Measurements from ENCODE around the gene ASPSCR1.
A peak's percentile ranks its signal among the peaks of the same experiment; 100 is the strongest.

The ASPSCR1 gene, protein sequence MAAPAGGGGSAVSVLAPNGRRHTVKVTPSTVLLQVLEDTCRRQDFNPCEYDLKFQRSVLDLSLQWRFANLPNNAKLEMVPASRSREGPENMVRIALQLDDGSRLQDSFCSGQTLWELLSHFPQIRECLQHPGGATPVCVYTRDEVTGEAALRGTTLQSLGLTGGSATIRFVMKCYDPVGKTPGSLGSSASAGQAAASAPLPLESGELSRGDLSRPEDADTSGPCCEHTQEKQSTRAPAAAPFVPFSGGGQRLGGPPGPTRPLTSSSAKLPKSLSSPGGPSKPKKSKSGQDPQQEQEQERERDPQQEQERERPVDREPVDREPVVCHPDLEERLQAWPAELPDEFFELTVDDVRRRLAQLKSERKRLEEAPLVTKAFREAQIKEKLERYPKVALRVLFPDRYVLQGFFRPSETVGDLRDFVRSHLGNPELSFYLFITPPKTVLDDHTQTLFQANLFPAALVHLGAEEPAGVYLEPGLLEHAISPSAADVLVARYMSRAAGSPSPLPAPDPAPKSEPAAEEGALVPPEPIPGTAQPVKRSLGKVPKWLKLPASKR

DNA sequence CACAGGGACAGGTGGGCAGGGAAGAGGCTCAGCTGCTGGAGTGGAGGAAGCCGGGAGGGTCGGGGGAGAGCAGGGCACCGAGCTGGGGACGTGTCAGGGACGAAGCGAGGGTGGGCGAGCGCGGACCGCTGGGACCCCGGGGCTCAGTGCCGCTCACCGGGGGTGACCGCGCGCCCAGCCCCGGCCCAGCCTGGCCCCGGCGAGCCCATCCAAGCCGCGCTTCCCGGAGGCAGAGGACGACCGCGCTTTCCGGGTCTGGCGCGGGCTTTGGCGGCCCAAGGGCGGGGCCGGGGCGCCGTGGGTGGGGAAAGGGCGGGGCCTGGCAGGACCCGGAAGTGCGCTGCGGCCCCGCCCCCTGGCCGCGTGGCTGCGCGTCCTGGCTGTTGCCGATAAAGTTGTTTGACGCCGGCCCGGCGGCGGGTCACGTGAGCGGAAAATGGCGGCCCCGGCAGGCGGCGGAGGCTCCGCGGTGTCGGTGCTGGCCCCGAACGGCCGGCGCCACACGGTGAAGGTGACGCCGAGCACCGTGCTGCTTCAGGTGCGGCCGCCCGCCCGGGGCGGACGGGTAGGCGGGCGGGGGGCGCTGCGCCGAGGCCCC lies at the start of gene ASPSCR1:
Gene ASPSCR1, plus strand, starts transcription at position 419 of the 598 bp plus-strand sequence. Its CDS starts 18 bp downstream, at position 437.
- peak; percentile 54 for DNase-seq

DNA sequence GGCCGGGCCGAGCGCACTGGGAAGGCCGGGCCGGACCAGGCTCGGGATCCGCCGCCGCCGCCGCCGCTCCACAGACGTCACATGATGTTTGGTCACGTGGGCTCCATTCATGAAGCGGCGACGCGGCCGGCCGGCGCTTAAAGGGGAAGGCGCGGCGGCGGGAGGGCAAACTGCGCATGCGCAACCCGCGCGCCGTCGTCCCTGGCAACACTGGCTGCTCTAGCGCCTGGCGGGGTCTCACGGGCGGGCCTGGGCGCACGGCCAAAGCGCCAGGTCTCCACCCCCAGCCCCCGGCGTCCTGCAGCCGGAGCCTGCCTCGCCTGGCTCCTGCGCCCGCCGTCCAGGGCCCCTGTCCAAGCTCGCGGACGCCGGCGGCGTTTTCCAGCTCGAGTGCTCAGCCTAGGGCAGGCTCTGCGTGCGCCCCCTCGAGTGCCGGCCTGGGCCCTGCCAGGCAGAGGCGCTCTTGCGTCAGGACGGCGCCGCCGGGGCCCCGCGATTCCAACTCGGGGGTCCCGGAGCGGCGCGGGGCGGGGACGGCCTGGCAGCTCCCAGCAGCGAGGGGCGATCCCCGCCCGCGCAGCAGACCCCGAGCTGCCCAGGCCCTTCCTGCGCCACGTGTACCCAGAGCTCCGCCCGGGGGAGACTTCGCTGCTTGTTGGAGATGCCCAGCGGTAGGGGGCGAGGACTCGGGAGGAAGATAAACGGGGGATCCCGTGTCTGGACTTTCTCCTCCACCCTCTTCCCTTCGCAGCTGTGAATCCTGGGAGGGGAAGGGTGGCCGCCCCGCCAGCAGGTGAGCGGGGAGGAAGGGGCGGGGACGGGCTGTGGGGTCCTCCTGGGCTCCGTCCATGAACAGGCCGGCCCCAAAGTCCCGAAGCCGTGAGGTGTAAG lies 49.5 kb upstream of the ASPSCR1 start, which contains the start of gene MAFG:
Gene MAFG, minus strand, starts transcription at position 83 of the 891 bp plus-strand sequence. CDS start 4,550 bp downstream, outside the sequence.
- peak; percentile 77 for DNase-seq

DNA sequence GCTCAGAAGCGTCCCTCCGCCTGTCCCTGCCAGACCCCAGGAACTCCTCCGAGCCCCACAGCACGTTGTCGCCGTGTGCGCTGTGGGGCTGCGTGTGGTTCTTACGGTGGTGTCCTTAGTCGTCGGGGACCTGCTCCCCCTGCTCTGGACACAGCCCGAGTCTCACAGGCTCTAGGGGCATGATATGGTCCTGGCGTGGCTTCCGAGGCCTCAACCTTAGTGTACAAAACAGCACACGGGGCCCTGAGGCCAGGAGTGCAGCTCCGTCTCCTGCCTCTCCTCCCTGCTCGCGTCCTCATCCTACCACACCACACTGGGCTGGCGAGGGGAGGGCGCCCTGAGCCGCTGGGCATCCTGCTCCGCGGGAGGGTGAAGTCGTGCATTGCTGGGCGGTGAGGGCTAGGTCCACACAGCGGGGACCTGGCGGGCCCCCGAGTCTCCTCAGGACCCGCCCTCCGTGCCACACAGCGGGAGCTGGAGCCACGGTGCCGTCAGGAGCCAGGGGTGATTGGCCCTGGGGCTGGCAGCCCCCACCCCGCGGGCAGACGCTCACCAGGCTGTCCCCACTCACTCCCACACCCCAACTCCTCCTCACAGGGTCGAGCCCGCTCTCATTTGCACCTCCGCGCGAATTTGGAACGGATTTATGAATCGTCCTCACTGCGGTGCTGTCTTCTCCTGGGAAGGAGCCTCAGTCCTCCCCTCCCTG lies 48.7 kb upstream of the ASPSCR1 start:
- DNase-seq = no peak

DNA sequence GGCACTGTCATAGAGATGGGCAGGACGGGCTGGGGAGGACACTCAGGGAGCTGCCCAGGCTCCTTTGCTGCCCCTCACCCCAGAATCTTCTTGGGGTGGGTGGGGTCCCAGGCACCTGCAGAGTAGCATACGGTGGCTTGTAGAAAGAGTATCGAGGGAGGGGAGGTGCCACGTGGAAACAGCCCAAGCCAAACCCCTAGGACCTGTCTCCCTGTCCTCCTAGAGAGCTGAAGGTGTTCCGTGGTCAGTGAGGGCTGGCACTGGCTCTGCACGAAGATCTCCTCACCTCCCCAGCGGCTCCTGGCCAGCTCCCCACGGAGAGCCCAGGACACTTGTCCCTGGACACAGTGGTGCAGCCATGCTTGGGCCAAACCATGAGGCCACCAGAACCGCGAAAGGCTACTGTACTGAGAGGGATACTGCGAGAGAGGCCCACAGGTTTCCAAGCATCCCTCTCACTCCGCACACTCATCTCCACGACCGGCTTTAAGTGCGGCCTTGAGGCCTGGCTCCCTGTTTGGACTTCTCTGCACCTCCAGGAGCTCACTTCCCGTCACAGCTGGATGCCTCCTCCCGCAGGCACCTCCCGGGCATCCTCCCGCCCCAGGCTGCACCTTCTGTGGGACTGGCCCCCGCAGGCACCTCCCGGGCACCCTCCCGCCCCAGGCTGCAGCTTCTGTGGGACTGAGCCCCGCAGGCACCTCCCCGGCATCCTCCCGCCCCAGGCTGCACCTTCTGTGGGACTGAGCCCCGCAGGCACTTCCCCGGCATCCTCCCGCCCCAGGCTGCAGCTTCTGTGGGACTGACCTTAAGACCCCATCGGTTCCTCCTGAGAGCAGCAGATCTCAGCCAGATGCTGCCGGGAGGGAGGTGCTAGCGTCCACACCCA lies 47.9 kb upstream of the ASPSCR1 start:
- no peak for DNase-seq

DNA sequence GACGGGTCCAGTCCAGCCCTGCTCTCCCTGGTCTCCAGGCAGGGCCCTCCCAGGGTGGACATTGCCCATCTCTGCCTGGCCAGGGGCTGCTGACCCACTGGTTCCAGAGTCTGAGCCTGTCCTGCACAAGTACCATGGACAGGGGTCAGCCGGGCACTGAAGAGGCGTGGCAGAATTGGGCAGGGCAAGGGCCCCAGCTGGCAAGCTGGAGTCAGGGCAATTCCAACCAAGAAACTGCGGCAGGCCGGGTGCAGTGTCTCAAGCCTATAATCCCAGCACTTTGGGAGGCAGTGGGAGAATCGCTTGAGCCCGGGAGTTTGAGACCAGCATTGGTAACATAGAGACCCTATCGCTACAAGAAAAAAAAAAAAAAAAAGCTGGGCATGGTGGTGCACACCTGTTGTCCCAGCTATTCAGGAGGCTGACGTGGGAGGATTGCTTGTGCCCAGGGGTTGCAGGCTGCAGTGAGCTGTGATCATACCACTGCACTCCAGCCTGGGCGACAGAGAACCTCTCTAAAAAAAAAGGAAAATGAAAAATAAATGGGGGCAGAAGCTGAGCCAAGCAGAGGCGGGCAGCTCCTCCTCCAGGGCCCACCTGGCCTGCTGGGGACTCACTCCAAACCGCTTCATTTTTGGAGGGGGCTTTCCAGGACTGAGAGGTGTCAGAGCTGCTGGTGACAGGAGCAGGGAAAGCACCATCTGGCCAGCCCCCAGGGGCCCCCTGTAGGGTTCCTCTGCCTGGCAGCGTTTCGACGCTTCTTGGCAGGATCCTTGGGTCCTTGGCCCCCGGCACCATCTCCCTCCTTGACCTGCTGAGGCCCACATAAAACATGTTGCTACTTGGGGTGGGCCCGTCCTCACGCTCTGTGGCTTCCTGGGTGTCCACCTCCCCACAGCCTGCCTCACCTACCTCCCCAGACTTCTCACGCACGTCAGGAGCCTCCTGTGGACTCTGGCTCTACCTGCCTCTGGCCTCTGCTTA lies 47.0 kb upstream of the ASPSCR1 start:
- DNase-seq = no peak

DNA sequence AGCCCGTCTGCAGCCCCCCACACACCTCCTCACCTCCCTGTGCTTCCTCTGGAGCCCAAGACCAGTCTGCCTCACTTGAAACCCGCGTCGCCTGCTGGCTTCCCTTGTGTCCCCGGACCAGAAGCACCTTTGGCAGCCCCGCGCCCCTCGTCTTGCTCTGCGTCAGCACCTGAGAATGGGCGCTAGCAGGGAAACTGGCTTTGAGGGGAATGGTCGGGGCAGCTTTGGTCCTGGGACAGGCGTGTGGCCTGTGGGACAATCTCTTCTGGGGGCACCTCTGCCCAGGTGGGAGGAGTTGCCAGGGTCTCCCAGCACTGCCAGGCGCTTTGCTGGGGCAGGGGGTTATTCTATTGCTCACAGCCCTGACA lies 46.3 kb upstream of the ASPSCR1 start:
- DNase-seq = no peak

DNA sequence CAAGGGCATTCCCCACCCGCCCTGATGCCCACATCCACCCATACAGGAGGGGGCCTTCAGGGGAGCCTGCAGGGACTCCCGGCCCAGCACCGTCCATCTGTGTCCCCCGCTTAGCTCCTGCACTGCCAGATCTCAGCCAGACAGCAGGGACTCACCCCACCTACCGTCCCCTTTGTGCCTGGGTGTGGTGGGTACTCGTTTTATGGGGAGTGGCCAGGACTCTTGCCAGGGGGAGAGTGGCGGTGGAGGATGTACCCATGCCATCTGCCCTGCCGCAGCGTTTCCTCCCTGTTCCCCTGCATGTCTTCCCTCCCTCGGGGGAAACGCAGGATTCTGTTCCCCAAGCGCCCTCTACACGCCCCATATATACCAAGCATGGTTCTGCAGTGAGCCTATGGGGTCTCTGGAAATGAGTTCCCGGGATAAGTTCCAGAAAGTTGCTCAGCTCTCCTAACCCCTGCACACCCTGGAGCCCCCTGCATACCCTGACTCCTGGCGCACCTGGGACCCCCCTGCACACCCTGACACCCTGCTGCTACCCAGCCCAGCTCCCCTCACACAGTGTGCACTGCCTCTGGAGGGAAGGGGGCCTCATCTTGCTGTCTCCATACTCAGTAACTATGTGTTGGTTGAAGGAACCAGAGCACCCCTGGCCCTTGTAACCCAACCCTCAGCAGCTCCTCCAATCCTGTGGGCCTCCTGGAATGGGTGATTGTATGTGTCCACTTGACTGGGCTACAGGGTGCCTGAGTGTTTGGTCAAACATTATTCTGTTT lies 45.7 kb upstream of the ASPSCR1 start:
- no peak for DNase-seq

DNA sequence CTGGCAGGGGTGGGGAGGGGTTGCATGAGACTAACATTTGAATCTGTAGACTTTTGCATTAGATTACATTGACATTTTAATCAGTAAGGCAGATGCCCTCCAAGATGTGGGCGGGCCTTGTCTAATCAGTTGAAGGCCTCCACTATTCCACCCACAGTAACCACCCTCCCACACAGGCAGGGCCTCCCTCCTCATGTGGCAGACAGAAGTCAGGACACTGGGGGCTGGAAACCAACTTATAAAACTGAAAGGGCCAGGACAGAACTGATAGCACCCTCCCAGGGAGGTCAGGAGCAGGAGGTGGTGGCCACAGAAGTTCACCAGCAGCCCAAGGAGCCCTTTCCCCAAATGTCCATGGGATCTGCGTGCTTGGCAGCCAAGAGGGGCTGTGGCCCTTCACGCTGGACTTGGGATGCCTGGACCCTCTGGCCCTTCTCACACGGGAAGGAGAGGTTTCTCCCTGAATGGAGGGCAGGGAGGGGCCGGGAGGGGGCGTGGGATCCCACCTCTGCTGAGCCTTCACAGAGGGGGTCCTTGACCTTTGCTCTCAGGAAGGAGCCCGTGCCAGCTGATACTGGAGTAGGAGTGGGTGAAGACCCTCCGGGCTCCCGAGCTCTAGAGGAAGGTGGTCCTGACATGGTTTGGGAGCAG lies 45.0 kb upstream of the ASPSCR1 start:
- DNase-seq = no peak

DNA sequence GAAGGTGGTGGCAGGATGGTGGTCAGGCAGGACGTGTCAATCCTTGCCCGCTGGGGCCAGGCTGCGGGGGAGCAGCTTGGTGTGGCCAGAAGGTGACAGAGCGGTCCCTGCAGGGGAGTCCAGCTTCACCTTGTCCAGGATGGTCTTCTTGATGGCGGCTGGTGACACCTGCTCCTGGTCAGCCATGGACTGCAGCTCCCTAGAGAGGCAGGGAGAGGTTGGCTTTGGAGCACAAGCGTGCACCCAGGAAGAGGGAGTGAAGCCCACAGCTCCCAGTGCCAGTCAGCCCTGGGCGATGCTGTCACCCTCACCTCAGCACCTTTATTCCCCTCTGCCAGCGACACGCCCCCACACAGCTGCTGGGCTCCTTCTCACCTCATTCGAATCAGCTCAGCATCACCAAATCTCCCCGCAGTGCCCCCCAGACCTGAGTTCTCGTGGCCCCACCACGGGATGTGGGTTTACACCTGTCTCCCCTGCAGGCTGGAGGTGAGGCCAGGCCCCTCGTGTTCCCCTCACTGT lies 44.2 kb upstream of the ASPSCR1 start:
- DNase-seq = no peak

DNA sequence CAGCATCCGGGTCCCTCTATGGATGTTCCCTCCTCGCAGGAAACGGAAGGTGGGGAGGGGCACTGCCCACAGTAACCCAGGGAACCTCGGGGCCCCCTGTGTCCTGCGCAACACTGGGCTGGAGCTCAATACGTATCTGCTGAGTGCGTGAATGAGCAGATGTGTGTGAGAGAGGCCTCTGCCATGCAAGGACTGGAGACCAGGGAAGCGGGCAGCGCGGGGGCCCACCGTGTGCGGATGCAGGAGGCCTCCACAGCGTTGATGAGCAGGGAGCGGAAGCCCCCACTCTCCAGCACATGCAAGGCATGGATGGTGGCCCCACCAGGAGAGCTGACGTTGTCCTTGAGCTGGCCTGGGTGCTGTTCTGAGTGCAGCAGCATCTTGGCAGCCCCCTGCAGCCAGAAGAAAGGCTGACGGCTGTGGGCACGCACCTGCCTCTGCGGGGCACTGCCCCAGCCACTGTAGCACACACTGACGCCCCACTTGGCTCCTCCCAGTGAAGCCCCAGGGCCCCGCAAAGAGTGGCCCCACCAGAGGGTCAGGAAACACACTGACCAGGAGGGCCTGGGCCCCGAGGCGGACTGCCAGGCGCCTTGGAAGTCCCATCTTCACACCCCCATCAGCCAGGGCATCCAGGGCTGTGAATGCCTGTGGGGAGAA lies 43.2 kb upstream of the ASPSCR1 start:
- no peak for DNase-seq

DNA sequence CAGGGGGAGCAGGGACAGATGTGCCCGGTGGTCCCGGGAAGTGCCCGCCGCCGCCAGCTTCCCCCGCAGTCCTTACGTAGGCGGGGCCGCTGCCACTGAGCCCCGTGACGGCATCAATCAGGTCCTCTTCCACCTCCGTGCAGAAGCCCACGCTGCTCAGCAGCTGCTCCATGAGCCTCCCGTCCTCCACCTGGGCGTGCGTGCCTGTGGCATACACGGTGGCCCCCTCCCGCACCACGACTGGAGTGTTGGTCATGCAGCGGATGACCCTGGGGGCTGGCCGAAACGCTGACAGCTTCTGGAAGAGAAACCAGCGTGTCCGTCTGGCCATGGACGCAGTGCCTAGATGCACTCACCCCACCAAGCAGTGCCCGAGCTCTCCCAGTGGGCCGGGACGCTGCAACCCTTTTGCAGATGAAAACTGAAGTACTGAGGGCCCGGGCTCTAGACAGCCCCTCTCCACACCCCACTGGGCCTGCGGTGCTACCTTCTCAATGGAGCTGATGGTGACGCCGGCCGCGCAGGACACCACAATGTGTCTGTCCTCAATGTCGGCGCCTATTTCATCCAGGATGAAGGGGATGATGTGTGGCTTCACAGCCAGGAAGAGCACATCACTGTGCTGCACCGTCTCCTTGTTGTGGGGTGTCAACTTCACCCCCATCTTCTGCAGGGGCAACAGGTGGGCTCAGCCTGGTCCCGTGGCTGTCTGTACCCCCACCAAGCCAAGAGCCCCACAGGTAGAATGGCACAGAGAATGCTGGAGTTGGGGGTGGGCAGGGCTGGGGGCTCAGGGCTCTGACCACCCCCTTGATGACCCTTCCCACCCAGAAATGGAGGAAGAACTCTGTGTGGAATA lies 42.4 kb upstream of the ASPSCR1 start:
- DNase-seq = no peak

DNA sequence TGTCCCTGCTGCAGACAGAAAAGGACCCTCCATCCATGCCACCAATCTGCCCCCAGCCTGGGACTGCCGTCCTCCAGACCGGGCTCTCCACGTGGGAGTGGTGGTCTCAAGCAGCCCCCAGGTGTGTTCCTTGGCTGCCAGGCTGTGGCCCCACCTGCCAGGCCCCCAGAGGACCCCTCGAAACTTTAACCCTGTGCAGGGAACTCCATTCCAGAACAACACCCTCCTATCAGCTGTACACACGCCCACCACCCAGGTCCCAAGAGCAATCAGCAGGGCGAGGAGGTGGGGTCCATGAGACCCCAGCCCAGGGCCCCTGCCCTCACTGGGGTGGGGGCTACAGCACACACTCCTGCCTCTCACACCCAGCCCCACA lies 41.7 kb upstream of the ASPSCR1 start:
- DNase-seq = no peak

DNA sequence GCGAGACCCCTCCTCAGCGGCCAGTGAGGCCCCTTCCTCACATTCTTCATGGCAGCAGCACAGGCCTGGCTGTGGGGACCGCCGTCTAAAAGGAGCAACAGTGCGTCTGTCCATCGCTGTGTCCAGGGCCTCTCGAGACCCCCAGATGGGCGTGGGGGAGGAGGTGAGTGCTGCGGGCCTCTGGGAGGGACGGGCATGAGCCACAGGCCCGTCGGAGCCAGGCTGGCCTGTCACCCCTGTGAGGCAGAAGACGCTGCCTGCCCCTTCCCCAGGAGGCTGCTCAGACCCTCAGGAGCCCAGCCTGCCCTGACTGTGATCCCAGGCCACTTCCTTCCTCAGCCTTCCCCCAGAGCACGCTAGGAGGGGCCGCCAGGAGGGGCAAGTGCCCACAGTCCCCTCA lies 38.2 kb upstream of the ASPSCR1 start:
- no peak for DNase-seq

DNA sequence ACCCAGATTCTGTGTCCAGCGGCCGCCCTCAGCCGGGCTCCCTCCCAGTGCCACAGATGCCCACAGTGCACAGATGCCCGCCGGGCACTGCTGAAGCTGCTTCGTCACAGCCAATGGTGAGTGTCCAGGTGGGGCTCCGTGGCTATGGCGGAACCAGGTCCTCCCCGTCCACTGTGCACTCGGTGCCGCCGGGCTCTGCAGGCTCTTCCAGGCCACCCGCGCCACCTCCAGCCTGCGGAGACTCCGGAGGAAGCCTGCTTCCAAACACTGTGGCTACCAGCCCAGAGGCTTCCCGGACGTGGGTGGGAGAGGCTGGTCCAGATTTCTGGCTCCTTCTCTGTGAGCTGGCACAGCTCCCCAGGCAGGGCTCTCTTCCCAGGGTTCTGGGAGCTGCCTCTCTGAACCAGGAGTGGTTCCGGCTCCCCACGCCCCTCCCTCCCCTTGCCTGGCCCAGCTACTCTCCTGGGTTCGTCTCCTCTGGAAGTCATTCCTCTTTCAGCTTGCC lies 37.5 kb upstream of the ASPSCR1 start:
- DNase-seq = no peak

DNA sequence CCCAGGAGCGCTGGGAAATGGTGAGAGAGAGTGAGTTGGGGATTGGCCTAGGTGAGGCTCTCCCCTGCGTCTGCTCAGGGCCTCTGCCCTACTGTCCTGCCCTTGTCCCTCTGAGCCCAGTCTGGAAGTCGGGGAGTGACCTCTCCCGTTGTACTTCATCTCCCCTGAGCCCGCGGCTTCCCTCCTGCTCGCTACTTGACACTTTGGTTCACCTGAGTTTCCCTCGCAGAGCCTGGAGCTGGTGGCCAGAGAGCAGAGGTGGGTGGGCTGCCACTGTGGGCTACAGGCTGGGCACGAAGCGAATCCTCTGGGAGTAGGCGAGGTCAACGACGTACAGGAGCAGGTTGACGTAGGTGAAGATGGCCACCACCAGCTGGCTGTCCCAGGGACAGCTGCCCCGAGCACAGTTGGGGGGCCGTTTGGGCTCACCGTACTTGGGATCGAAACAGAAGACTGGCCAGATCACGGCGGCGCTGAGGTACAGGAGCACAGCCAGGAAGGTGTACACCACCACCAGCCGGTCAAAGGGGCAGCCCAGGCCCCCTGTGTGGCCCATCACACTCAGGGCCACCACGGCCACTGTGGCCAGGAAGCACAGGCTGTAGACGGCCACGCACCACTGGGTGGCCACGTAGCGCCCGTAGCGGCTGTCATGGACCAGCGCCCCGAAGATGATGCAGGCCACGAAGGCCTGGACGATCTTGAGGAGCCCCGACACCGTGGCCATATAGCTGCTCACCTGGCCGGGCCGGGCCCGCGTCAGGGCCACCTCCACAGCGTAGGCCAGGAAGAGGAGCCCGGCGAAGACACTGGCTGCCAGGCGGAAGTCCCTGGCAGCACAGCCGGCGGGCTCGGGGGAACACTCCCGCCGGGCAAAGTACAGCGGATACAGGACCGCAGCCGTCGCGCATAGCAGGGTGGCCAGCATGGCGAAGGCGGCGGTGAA lies 36.6 kb upstream of the ASPSCR1 start:
- no peak for DNase-seq
